GM12878 (cell line): ENCODE results near the gene ESRRB.

Experiments
- REST ChIP-seq: IDR thresholded peaks from 2 replicates; pipeline ENCODE4 v1.6.1; 2012; ENCODE audit warnings: mild to moderate bottlenecking, low read depth, low read length
- TF ChIP-seq, protein P1 (sequence below), 3 experiments: IDR thresholded peaks in 2 of 3; conservative IDR thresholded peaks in 1 of 3; 2 replicates each; pipeline ENCODE4 v1.5.1; 2011; ENCODE audit warnings: low read depth in 3 of 3, low read length in 3 of 3, mild to moderate bottlenecking in 3 of 3, control low read depth in 2 of 3, moderate library complexity in 2 of 3, inconsistent platforms in 1 of 3, mixed read lengths in 1 of 3; ENCODE audit not compliant: control insufficient read depth in 2 of 3, insufficient read depth in 1 of 3; ENCODE audit errors: extremely low read depth in 1 of 3
- TF ChIP-seq, protein P2 (sequence below): fragments of 450-650 bp; conservative IDR thresholded peaks from 2 replicates; pipeline ENCODE4 v1.6.1; 2017; ENCODE audit warnings: mild to moderate bottlenecking, moderate library complexity
- TF ChIP-seq, protein P3 (sequence below): IDR thresholded peaks from 2 replicates; pipeline ENCODE4 v1.6.1; 2012; ENCODE audit warnings: low read length, inconsistent platforms

DNA sequence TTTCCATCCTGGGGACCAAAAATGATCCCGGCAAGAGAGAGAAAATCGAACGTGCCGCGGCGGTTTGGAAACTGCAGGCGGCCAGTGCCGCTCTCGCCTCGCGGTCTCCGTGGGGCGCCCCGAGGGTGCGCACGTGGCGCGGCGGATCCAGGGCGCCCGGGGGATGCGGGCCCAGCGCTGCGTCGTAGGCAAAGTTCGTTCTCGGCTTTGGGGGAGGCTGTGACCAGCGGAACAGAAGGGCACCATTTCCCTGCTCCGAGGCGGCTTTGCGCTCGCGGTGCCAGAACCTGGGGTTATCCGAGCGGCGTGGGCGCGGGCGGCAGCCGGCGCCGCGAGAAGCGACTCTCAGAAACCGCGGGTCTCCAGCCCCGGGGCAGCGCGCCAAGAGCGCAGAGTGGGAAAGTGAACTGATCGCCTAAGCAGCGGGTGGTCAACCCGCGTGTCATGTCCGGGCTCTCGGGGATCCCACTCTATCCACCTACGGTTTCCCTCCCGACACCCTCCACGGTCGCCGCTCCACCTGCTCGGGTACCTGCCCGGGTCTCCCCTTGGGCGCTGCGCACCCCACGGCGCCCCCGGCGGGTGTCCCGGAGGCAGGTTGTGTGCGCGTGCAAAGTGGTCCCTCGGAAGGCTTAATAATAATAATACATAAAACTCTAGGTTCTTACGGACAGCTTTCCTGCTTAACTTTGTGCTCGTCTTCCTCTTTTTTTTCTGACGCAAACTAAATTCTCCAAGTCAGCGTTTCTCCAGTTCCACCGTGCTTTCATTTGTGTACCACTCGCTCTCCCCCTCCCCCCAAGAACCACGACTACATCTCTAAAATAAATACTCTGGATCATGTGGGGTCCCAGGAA is 1.2 kb downstream of the ESRRB start:
- TF ChIP-seq, protein P1, sequence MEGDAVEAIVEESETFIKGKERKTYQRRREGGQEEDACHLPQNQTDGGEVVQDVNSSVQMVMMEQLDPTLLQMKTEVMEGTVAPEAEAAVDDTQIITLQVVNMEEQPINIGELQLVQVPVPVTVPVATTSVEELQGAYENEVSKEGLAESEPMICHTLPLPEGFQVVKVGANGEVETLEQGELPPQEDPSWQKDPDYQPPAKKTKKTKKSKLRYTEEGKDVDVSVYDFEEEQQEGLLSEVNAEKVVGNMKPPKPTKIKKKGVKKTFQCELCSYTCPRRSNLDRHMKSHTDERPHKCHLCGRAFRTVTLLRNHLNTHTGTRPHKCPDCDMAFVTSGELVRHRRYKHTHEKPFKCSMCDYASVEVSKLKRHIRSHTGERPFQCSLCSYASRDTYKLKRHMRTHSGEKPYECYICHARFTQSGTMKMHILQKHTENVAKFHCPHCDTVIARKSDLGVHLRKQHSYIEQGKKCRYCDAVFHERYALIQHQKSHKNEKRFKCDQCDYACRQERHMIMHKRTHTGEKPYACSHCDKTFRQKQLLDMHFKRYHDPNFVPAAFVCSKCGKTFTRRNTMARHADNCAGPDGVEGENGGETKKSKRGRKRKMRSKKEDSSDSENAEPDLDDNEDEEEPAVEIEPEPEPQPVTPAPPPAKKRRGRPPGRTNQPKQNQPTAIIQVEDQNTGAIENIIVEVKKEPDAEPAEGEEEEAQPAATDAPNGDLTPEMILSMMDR (IDR thresholded peaks at IDR 0.05 in 2 of 3, conservative IDR thresholded peaks at IDR 0.05 in 1 of 3; ENCODE audit: control insufficient read depth in 2 of 3, extremely low read depth in 1 of 3, insufficient read depth in 1 of 3, low read depth in 3 of 3, low read length in 3 of 3) = no peak
- TF ChIP-seq, protein P2, sequence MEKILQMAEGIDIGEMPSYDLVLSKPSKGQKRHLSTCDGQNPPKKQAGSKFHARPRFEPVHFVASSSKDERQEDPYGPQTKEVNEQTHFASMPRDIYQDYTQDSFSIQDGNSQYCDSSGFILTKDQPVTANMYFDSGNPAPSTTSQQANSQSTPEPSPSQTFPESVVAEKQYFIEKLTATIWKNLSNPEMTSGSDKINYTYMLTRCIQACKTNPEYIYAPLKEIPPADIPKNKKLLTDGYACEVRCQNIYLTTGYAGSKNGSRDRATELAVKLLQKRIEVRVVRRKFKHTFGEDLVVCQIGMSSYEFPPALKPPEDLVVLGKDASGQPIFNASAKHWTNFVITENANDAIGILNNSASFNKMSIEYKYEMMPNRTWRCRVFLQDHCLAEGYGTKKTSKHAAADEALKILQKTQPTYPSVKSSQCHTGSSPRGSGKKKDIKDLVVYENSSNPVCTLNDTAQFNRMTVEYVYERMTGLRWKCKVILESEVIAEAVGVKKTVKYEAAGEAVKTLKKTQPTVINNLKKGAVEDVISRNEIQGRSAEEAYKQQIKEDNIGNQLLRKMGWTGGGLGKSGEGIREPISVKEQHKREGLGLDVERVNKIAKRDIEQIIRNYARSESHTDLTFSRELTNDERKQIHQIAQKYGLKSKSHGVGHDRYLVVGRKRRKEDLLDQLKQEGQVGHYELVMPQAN = no peak
- TF ChIP-seq, protein P3, sequence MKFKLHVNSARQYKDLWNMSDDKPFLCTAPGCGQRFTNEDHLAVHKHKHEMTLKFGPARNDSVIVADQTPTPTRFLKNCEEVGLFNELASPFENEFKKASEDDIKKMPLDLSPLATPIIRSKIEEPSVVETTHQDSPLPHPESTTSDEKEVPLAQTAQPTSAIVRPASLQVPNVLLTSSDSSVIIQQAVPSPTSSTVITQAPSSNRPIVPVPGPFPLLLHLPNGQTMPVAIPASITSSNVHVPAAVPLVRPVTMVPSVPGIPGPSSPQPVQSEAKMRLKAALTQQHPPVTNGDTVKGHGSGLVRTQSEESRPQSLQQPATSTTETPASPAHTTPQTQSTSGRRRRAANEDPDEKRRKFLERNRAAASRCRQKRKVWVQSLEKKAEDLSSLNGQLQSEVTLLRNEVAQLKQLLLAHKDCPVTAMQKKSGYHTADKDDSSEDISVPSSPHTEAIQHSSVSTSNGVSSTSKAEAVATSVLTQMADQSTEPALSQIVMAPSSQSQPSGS = no peak
- no peak for TF ChIP-seq REST
